Ovary (tissue), 1 donor: ENCODE measurements around the gene DRC3.

Source experiments
- EP300 ChIP-seq: sonication (generic); formaldehyde crosslinking; IDR thresholded peaks from one replicate; pipeline ENCODE4 v1.6.1; 2017; ENCODE audit warnings: antibody characterized with exemption
- POLR2A ChIP-seq: fragments of 450-650 bp; IDR thresholded peaks from one replicate; pipeline ENCODE4 v1.6.1; 2017; ENCODE audit warnings: antibody characterized with exemption, mild to moderate bottlenecking, moderate library complexity

GRCh38 chr17:17975436-17975835, 2.8 kb downstream of the DRC3 start:
- TF ChIP-seq EP300, result no peak
- TF ChIP-seq POLR2A, result no peak
